Spleen (tissue), 11 donors: ENCODE results near the gene B3GALT2. TPM values are rescaled to one million over a fixed set of nuclear protein-coding genes. Genes with fewer than 3 reads are reported as not detected.

Source experiments
- DNase-seq: peaks from one replicate; pipeline ENCODE4 v3.0.0-alpha.2; 2020
- H3K27ac ChIP-seq, 8 donors: fragments of 200-600 bp; sonication (generic) in 7 of 8; 1 replicate in 4 of 8; 2 replicates in 4 of 8; pipeline versions ENCODE4 v1.5.0 to v1.8.0; 2016 to 2021; ENCODE audit warnings: inconsistent platforms in 4 of 8, mild to moderate bottlenecking in 4 of 8, moderate library complexity in 1 of 8
- H3K27me3 ChIP-seq, 7 donors: fragments of 200-600 bp; sonication (generic) in 6 of 7; replicated peaks in 1 of 7; 1 replicate in 4 of 7; 2 replicates in 3 of 7; pipeline versions ENCODE4 v1.5.0 to v1.8.0; 2016 to 2021; ENCODE audit warnings: inconsistent platforms in 3 of 7, mild to moderate bottlenecking in 1 of 7
- H3K36me3 ChIP-seq, 6 donors: fragments of 200-600 bp; sonication (generic) in 5 of 6; 1 replicate in 4 of 6; 2 replicates in 2 of 6; pipeline versions ENCODE4 v1.5.0 to v1.8.0; 2016 to 2021; ENCODE audit warnings: inconsistent platforms in 2 of 6
- H3K4me1 ChIP-seq, 6 donors: fragments of 200-600 bp; sonication (generic) in 5 of 6; 1 replicate in 3 of 6; 2 replicates in 3 of 6; pipeline versions ENCODE4 v1.5.0 to v1.8.0; 2016 to 2021; ENCODE audit warnings: inconsistent platforms in 3 of 6
- H3K4me3 ChIP-seq, 8 donors: fragments of 200-600 bp; sonication (generic) in 7 of 8; 1 replicate in 4 of 8; 2 replicates in 4 of 8; pipeline versions ENCODE4 v1.5.0 to v1.8.0; 2016 to 2021; ENCODE audit warnings: inconsistent platforms in 4 of 8, mild to moderate bottlenecking in 4 of 8, moderate library complexity in 2 of 8
- H3K9me3 ChIP-seq, 8 donors: fragments of 200-600 bp; sonication (generic) in 7 of 8; 1 replicate in 4 of 8; 2 replicates in 4 of 8; pipeline versions ENCODE4 v1.5.0 to v1.8.0; 2016 to 2021; ENCODE audit warnings: inconsistent platforms in 4 of 8
- CTCF ChIP-seq, 11 experiments: fragments of 200-600 bp in 7 of 11; fragments of 450-650 bp in 4 of 11; sonication (generic) in 4 of 11; IDR thresholded peaks in 8 of 11; conservative IDR thresholded peaks in 3 of 11; 1 replicate in 7 of 11; 2 replicates in 4 of 11; pipeline versions ENCODE4 v1.4.0 to v1.8.0; 2016 to 2021; ENCODE audit warnings: antibody characterized with exemption in 11 of 11, inconsistent platforms in 4 of 11, mild to moderate bottlenecking in 1 of 11
- POLR2A ChIP-seq, 3 donors: fragments of 450-650 bp; IDR thresholded peaks; one replicate each; pipeline ENCODE4 v1.5.1; 2017; ENCODE audit warnings: antibody characterized with exemption in 3 of 3, mild to moderate bottlenecking in 1 of 3
- POLR2AphosphoS5 ChIP-seq, 3 donors: sonication (generic); formaldehyde crosslinking; IDR thresholded peaks; one replicate each; pipeline ENCODE4 v1.5.1; 2017; ENCODE audit warnings: antibody characterized with exemption in 3 of 3
- WGBS, 5 donors: extraction: QIAGEN DNeasy Blood & Tissue Kit in 3 of 5; methylation state at CpG; one replicate each; pipeline versions ENCODE4 v1.1.5 to v1.1.7; 2013 to 2018; 5-methylcytosine and 5-hydroxymethylcytosine counted together
- intact Hi-C: fragments of 100-400 bp; cut with DNase I; formaldehyde crosslinking; loops from one replicate; pipeline ENCODE4 v1.15.0; 2023; ENCODE audit warnings: low total_unique reads
- polyA plus RNA-seq, 3 donors: library from polyadenylated mRNA; stranded (reverse); fragments of 200-250 nt; gene quantifications; one replicate each; pipeline ENCODE4 v1.2.1, GENCODE V29; 2013
- total RNA-seq, 7 donors: library from RNA; depleted of rRNA in 3 of 7; stranded (reverse); fragments of >200 nt in 3 of 7; fragmentation: NEBNext Ultra II Directional in 4 of 7; extraction: Animal tissue kit (Norgen Biotek cat#: 25700) in 4 of 7; gene quantifications; one replicate each; pipeline versions ENCODE4 v1.1.0 to v1.2.1, GENCODE V29; 2016 to 2021
- donor health status: healthy with polysubstance abuse.
- donor health status: DM: no; HTN: no; CAD: no; lungs with moderate emphysema.
- donor health status: DM: no; HTN: no; CAD: no.
- donor health status: Bipolar disorder and iron deficiency.
- donor health status: healthy.
- donor health status: DM: no; HTN: no; CAD: no.
- donor health status: DM: yes; HTN: yes; CAD: no.

The B3GALT2 gene
- total and polyA plus RNA-seq, 10 donors, result 0.05 to 1.4 (median 0.38) TPM

DNA sequence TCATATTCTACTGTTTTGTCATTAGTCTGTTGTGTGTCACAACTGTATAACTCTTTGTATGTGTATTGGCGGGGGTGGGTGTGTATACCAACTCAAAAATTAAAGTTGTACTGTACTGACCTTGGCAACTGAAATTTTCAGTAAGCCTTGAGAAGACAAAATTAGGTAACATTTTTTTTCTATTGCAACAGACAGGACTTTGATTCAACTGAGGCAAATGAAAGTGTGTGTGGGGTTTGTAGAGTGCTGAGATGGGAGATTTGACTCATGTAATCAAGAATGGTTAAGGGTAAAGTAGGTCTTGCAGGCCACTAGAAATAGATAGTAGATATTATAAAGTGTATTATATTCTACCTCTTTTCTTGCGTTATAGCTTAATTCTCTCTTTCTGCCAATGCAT, 14.6 kb upstream of the B3GALT2 start:
- WGBS, 5 donors, result 95 to 100% (median 99%) methylated on average over 2 of the region's 2 CpGs
- no peak for DNase-seq
- Histone ChIP-seq H3K4me1 (peaks cover 0 to 10% (median 1%) of the 10 kb centered on the region in 6 donors), H3K4me3 (no peak overlapping the region), H3K36me3 (peaks cover 0 to 33% (median 6%) of the 10 kb centered on the region in 6 donors), H3K27me3 (no peaks in the 10 kb centered on the region), H3K27ac (no peak overlapping the region), H3K9me3 (peaks cover 0 to 5% (median 0%) of the 10 kb centered on the region in 8 donors)
- TF ChIP-seq POLR2AphosphoS5 (IDR thresholded peaks at IDR 0.05), result no peak
- no peak for TF ChIP-seq CTCF (IDR thresholded peaks at IDR 0.05 in 8 of 11, conservative IDR thresholded peaks at IDR 0.05 in 3 of 11)
- no peak for TF ChIP-seq POLR2A (IDR thresholded peaks at IDR 0.05)
- intact Hi-C loops, result no loop called here

- no peaks in the 10 kb centered on the region for H3K9me3 ChIP-seq
- H3K4me1 ChIP-seq, result peaks cover 0 to 10% (median 1%) of the 10 kb centered on the region in 6 donors
- no peak overlapping the region for H3K4me3 ChIP-seq
- WGBS, 5 donors, result 94 to 97% (median 96%) methylated on average over 4 of the region's 4 CpGs
- intact Hi-C loops, result no loop called here
- no peak overlapping the region for H3K27ac ChIP-seq
- no peak for DNase-seq
- peaks cover 0 to 22% (median 3%) of the 10 kb centered on the region in 6 donors for H3K36me3 ChIP-seq
- H3K27me3 ChIP-seq, result no peaks in the 10 kb centered on the region
- TF ChIP-seq POLR2AphosphoS5 (IDR thresholded peaks at IDR 0.05) (no peak), POLR2A (IDR thresholded peaks at IDR 0.05) (no peak), CTCF (IDR thresholded peaks at IDR 0.05 in 8 of 11, conservative IDR thresholded peaks at IDR 0.05 in 3 of 11) (no peak)
Measured at GRCh38 chr1:193199940-193200339, 13.5 kb upstream of the B3GALT2 start.

GRCh38 chr1:193192586-193192985, 6.2 kb upstream of the B3GALT2 start:
- Histone ChIP-seq H3K4me3 (no peak overlapping the region), H3K9me3 (peaks cover 0 to 13% (median 10%) of the 10 kb centered on the region in 8 donors), H3K4me1 (peaks cover 0 to 30% (median 6%) of the 10 kb centered on the region in 6 donors), H3K27me3 (no peaks in the 10 kb centered on the region), H3K36me3 (peaks cover 0 to 16% (median 5%) of the 10 kb centered on the region in 6 donors), H3K27ac (no peak overlapping the region)
- DNase-seq, result no peak
- TF ChIP-seq POLR2AphosphoS5 (IDR thresholded peaks at IDR 0.05) (no peak), POLR2A (IDR thresholded peaks at IDR 0.05) (no peak), CTCF (IDR thresholded peaks at IDR 0.05 in 8 of 11, conservative IDR thresholded peaks at IDR 0.05 in 3 of 11) (no peak)
- intact Hi-C loops, result no loop called here
- WGBS, 5 donors, result 95 to 99% (median 98%) methylated on average over 8 of the region's 8 CpGs

- H3K4me3 ChIP-seq, result no peak overlapping the region
- no peaks in the 10 kb centered on the region for H3K27me3 ChIP-seq
- H3K9me3 ChIP-seq, result peaks cover 0 to 13% (median 10%) of the 10 kb centered on the region in 8 donors
- TF ChIP-seq CTCF (IDR thresholded peaks at IDR 0.05 in 8 of 11, conservative IDR thresholded peaks at IDR 0.05 in 3 of 11), result no peak
- TF ChIP-seq POLR2A (IDR thresholded peaks at IDR 0.05), result no peak
- TF ChIP-seq POLR2AphosphoS5 (IDR thresholded peaks at IDR 0.05), result no peak
- H3K4me1 ChIP-seq, result peaks cover 14 to 54% (median 20%) of the 10 kb centered on the region in 6 donors
- H3K27ac ChIP-seq, result no peak overlapping the region
- no peak for DNase-seq
- H3K36me3 ChIP-seq, result peaks cover 0 to 16% (median 5%) of the 10 kb centered on the region in 6 donors
- intact Hi-C loops, result no loop called here
Measured at GRCh38 chr1:193190096-193190744, 3.8 kb upstream of the B3GALT2 start.
